Neuronal stem cell (in vitro differentiated cells): ENCODE data around the gene CDC7.

Experiments
- DNase-seq: peaks from one replicate; pipeline ENCODE4 v3.0.0-alpha.2; 2013; ENCODE audit warnings: low spot score
- H2AFZ ChIP-seq: one replicate; pipeline ENCODE4 v1.6.1; 2013; ENCODE audit warnings: mild to moderate bottlenecking, low read length, inconsistent platforms
- H2AK5ac ChIP-seq: 2 replicates; pipeline ENCODE4 v1.6.1; 2013; ENCODE audit warnings: low read depth, mild to moderate bottlenecking, inconsistent platforms, low read length, moderate library complexity, mixed read lengths
- H2BK120ac ChIP-seq: 2 replicates; pipeline ENCODE4 v1.6.1; 2013; ENCODE audit warnings: low read depth, mild to moderate bottlenecking, inconsistent platforms, low read length, moderate library complexity, mixed read lengths
- H2BK12ac ChIP-seq: one replicate; pipeline ENCODE4 v1.6.1; 2013; ENCODE audit warnings: low read length, inconsistent platforms
- H2BK15ac ChIP-seq: 2 replicates; pipeline ENCODE4 v1.6.1; 2013; ENCODE audit warnings: mild to moderate bottlenecking, low read length, inconsistent platforms, mixed read lengths
- H2BK5ac ChIP-seq: one replicate; pipeline ENCODE4 v1.6.1; 2013; ENCODE audit warnings: inconsistent platforms, mild to moderate bottlenecking, low read length, moderate library complexity
- H3K14ac ChIP-seq: one replicate; pipeline ENCODE4 v1.6.1; 2013; ENCODE audit warnings: low read length, inconsistent platforms
- H3K18ac ChIP-seq: 2 replicates; pipeline ENCODE4 v1.6.1; 2013; ENCODE audit warnings: low read length, inconsistent platforms
- H3K23ac ChIP-seq: 2 replicates; pipeline ENCODE4 v1.6.1; 2013; ENCODE audit warnings: low read depth, mild to moderate bottlenecking, mixed read lengths, low read length, inconsistent platforms; ENCODE audit not compliant: poor library complexity
- H3K27ac ChIP-seq: replicated peaks from 3 replicates; pipeline ENCODE4 v1.5.1; 2013; ENCODE audit warnings: low read length, inconsistent platforms
- H3K27me3 ChIP-seq, 3 experiments: 2 replicates each; pipeline ENCODE4 v1.6.1; 2013; ENCODE audit warnings: low read length in 3 of 3, mild to moderate bottlenecking in 2 of 3, inconsistent platforms in 1 of 3, low read depth in 1 of 3, mixed read lengths in 1 of 3, moderate library complexity in 1 of 3; ENCODE audit not compliant: control insufficient read depth in 3 of 3, insufficient read depth in 3 of 3
- H3K36me3 ChIP-seq, 2 donors: replicated peaks in 1 of 2; 2 replicates each; pipeline ENCODE4 v1.6.1; 2013; ENCODE audit warnings: low read length in 2 of 2; ENCODE audit not compliant: control insufficient read depth in 2 of 2, insufficient read depth in 2 of 2
- H3K4ac ChIP-seq: 2 replicates; pipeline ENCODE4 v1.6.1; 2013; ENCODE audit warnings: inconsistent platforms, mild to moderate bottlenecking, low read length, moderate library complexity
- H3K4me1 ChIP-seq, 2 donors: 1 replicate in 1 of 2; 2 replicates in 1 of 2; pipeline ENCODE4 v1.6.1; 2013; ENCODE audit warnings: low read length in 2 of 2, low read depth in 1 of 2; ENCODE audit not compliant: control insufficient read depth in 2 of 2, insufficient read depth in 1 of 2
- H3K4me2 ChIP-seq: one replicate; pipeline ENCODE4 v1.6.1; 2013; ENCODE audit warnings: mild to moderate bottlenecking, low read length, inconsistent platforms; ENCODE audit not compliant: insufficient read depth, poor library complexity, severe bottlenecking
- H3K4me3 ChIP-seq, 2 donors: 2 replicates each; pipeline ENCODE4 v1.5.1; 2013; ENCODE audit warnings: low read length in 2 of 2, mild to moderate bottlenecking in 2 of 2, inconsistent platforms in 1 of 2, moderate library complexity in 1 of 2
- H3K79me1 ChIP-seq: one replicate; pipeline ENCODE4 v1.6.1; 2013; ENCODE audit warnings: low read depth, mild to moderate bottlenecking, inconsistent platforms, low read length, moderate library complexity
- H3K9ac ChIP-seq: one replicate; pipeline ENCODE4 v1.6.1; 2013; ENCODE audit warnings: mild to moderate bottlenecking, low read depth, low read length, inconsistent platforms; ENCODE audit not compliant: poor library complexity
- H3K9me3 ChIP-seq, 2 donors: replicated peaks in 1 of 2; 2 replicates each; pipeline versions ENCODE3 to v1.6.1; 2013; ENCODE audit warnings: low read length in 2 of 2, mild to moderate bottlenecking in 2 of 2, inconsistent platforms in 1 of 2, low read depth in 1 of 2, mixed read lengths in 1 of 2, moderate library complexity in 1 of 2; ENCODE audit not compliant: control insufficient read depth in 2 of 2, insufficient read depth in 1 of 2
- H4K8ac ChIP-seq: one replicate; pipeline ENCODE4 v1.6.1; 2013; ENCODE audit warnings: low read depth, mild to moderate bottlenecking, inconsistent platforms, low read length, moderate library complexity
- H4K91ac ChIP-seq: one replicate; pipeline ENCODE4 v1.6.1; 2013; ENCODE audit warnings: low read length, low read depth, mild to moderate bottlenecking, inconsistent platforms; ENCODE audit not compliant: poor library complexity
- WGBS, 2 donors: extraction: QIAGEN DNeasy Blood & Tissue Kit; methylation state at CpG; one replicate each; pipeline ENCODE4 v1.1.7; 2013; ENCODE audit warnings: missing lambda C conversion rate in 2 of 2, mixed read lengths in 1 of 2; ENCODE audit not compliant: insufficient read length in 2 of 2, insufficient replicate concordance in 1 of 2; ENCODE audit errors: extremely low coverage in 2 of 2; 5-methylcytosine and 5-hydroxymethylcytosine counted together

The CDC7 gene

GRCh38 chr1:91550961-91551360 is 50.3 kb downstream of the CDC7 start:
- Histone ChIP-seq H4K91ac (no peak overlapping the region), H3K36me3 (no peaks in the 10 kb centered on the region), H3K4ac (no peak overlapping the region), H3K18ac (no peak overlapping the region), H2BK120ac (no peak overlapping the region), H2AFZ (no peak overlapping the region), H2AK5ac (no peak overlapping the region), H3K4me2 (no peak overlapping the region), H3K9ac (no peak overlapping the region), H2BK5ac (no peak overlapping the region), H4K8ac (no peak overlapping the region), H3K4me3 (no peak overlapping the region), H3K27me3 (no peaks in the 10 kb centered on the region), H3K9me3 (peaks cover 0 to 1% of the 10 kb centered on the region in 2 donors), H3K23ac (no peak overlapping the region), H3K4me1 (peaks cover 0 to 3% of the 10 kb centered on the region in 2 donors), H2BK15ac (no peak overlapping the region), H3K14ac (no peak overlapping the region), H3K27ac (no peak overlapping the region), H3K79me1 (no peaks in the 10 kb centered on the region), H2BK12ac (no peak overlapping the region)
- WGBS, 2 donors, result no CpG with 5 or more reads among the region's 2 CpGs
- no peak for DNase-seq

- Histone ChIP-seq H3K9me3 (no peaks in the 10 kb centered on the region), H4K8ac (no peak overlapping the region), H3K27me3 (no peaks in the 10 kb centered on the region), H2BK120ac (no peak overlapping the region), H2AFZ (no peak overlapping the region), H3K9ac (no peak overlapping the region), H3K4me1 (peaks cover 5 to 7% of the 10 kb centered on the region in 2 donors), H3K4me2 (no peak overlapping the region), H3K14ac (no peak overlapping the region), H3K4ac (no peak overlapping the region), H2BK15ac (no peak overlapping the region), H4K91ac (no peak overlapping the region), H3K4me3 (no peak overlapping the region), H3K23ac (no peak overlapping the region), H3K27ac (no peak overlapping the region), H2BK12ac (no peak overlapping the region), H2BK5ac (no peak overlapping the region), H3K36me3 (no peaks in the 10 kb centered on the region), H3K18ac (no peak overlapping the region), H3K79me1 (no peaks in the 10 kb centered on the region), H2AK5ac (no peak overlapping the region)
- DNase-seq, result no peak
These were observed 51.4 kb downstream of the CDC7 start for GRCh38 chr1:91552091-91552490.

GRCh38 chr1:91552596-91552995 is 51.9 kb downstream of the CDC7 start:
- no peak for DNase-seq
- no peak overlapping the region for H4K8ac ChIP-seq
- H2BK120ac ChIP-seq, result no peak overlapping the region
- H3K14ac ChIP-seq, result no peak overlapping the region
- H4K91ac ChIP-seq, result no peak overlapping the region
- no peak overlapping the region for H3K4me2 ChIP-seq
- H3K18ac ChIP-seq, result no peak overlapping the region
- no peak overlapping the region for H3K4me3 ChIP-seq
- no peak overlapping the region for H3K27ac ChIP-seq
- H2BK12ac ChIP-seq, result no peak overlapping the region
- H2BK15ac ChIP-seq, result no peak overlapping the region
- H2AK5ac ChIP-seq, result no peak overlapping the region
- no peak overlapping the region for H3K23ac ChIP-seq
- no peaks in the 10 kb centered on the region for H3K79me1 ChIP-seq
- H3K27me3 ChIP-seq, result no peaks in the 10 kb centered on the region
- no CpG with 5 or more reads among the region's 2 CpGs for WGBS, 2 donors
- H2BK5ac ChIP-seq, result no peak overlapping the region
- no peak overlapping the region for H3K4ac ChIP-seq
- H3K9ac ChIP-seq, result no peak overlapping the region
- H2AFZ ChIP-seq, result no peak overlapping the region
- H3K36me3 ChIP-seq, result no peaks in the 10 kb centered on the region
- no peaks in the 10 kb centered on the region for H3K9me3 ChIP-seq
- peaks cover 5 to 9% of the 10 kb centered on the region in 2 donors for H3K4me1 ChIP-seq

- no peak overlapping the region for H3K14ac ChIP-seq
- H3K4me3 ChIP-seq, result no peak overlapping the region
These were observed 52.5 kb downstream of the CDC7 start for GRCh38 chr1:91553177-91553591.

More at GRCh38 chr1:91553177-91553591, 52.5 kb downstream of the CDC7 start:
- no peaks in the 10 kb centered on the region for H3K27me3 ChIP-seq
- no peaks in the 10 kb centered on the region for H3K9me3 ChIP-seq
- H3K79me1 ChIP-seq, result no peaks in the 10 kb centered on the region
- no peak for DNase-seq
- no peak overlapping the region for H2BK15ac ChIP-seq
- H2AFZ ChIP-seq, result no peak overlapping the region
- H4K8ac ChIP-seq, result no peak overlapping the region
- no peak overlapping the region for H3K27ac ChIP-seq
- WGBS, 2 donors, result no CpG with 5 or more reads among the region's 3 CpGs
- no peaks in the 10 kb centered on the region for H3K36me3 ChIP-seq
- no peak overlapping the region for H3K18ac ChIP-seq
- H2BK120ac ChIP-seq, result no peak overlapping the region
- H4K91ac ChIP-seq, result no peak overlapping the region
- no peak overlapping the region for H3K9ac ChIP-seq
- no peak overlapping the region for H2AK5ac ChIP-seq
- H3K4me1 ChIP-seq, result peaks cover 5 to 9% of the 10 kb centered on the region in 2 donors
- no peak overlapping the region for H2BK5ac ChIP-seq
- no peak overlapping the region for H3K23ac ChIP-seq
- no peak overlapping the region for H3K4ac ChIP-seq
- H2BK12ac ChIP-seq, result no peak overlapping the region
- no peak overlapping the region for H3K4me2 ChIP-seq
